Endothelial cell of umbilical vein (primary cell): ENCODE measurements around the gene GPLD1. TPM values are rescaled to one million over a fixed set of nuclear protein-coding genes. Genes with fewer than 3 reads are reported as not detected.

Experiments used
- BruUV-seq: library from RNA; stranded (reverse); fragments of 400-500 nt; replicated peaks from 2 replicates; lab custom pipeline; 2021; lab: Mats Ljungman, UMichigan
- CTCF ChIA-PET: fragments of 300-600, 350-600 bp; sonication (Branson Sonifier 250); formaldehyde crosslinking; loops from one replicate; lab custom pipeline; 2021; ENCODE audit warnings: antibody characterized with exemption, inconsistent platforms; lab: Charles Lee
- POLR2A ChIA-PET: fragments of 300-600, 350-600 bp; sonication (Branson Sonifier 250); formaldehyde crosslinking; loops from one replicate; lab custom pipeline; 2021; ENCODE audit warnings: antibody characterized with exemption, inconsistent platforms; lab: Charles Lee
- DNase-seq: peaks from one replicate; pipeline ENCODE4 v3.0.0-alpha.2; 2011; ENCODE audit warnings: low read depth, low spot score
- FAIRE-seq: peaks from 2 replicates; lab custom pipeline; 2011; peaks lifted over from hg19 to GRCh38; lab: Jason Lieb, UNC
- H2AFZ ChIP-seq: 2 replicates; pipeline ENCODE4 v1.6.0; 2012; ENCODE audit warnings: low read depth, low read length, control low read depth, inconsistent platforms
- H3K27ac ChIP-seq: 2 replicates; pipeline ENCODE4 v1.5.1; 2011; ENCODE audit warnings: low read depth, mild to moderate bottlenecking, control low read depth, low read length, moderate library complexity; ENCODE audit not compliant: insufficient read depth
- H3K27me3 ChIP-seq, 2 experiments: 2 replicates each; pipeline versions ENCODE4 v1.6.0 to v1.6.1; 2011; ENCODE audit warnings: low read length in 2 of 2, mixed read lengths in 1 of 2; ENCODE audit not compliant: control insufficient read depth in 2 of 2, insufficient read depth in 2 of 2
- H3K36me3 ChIP-seq, 2 experiments: 2 replicates in 1 of 2; 3 replicates in 1 of 2; pipeline ENCODE4 v1.5.1; 2011; ENCODE audit warnings: low read length in 2 of 2, mild to moderate bottlenecking in 1 of 2, moderate library complexity in 1 of 2; ENCODE audit not compliant: control insufficient read depth in 2 of 2, insufficient read depth in 2 of 2; ENCODE audit errors: extremely low read depth in 1 of 2
- H3K4me1 ChIP-seq: 3 replicates; pipeline ENCODE4 v1.5.1; 2011; ENCODE audit warnings: mild to moderate bottlenecking, low read length; ENCODE audit not compliant: control insufficient read depth, insufficient read depth; ENCODE audit errors: extremely low read depth
- H3K4me2 ChIP-seq: 2 replicates; pipeline ENCODE4 v1.6.1; 2011; ENCODE audit warnings: low read length, control low read depth, mixed read lengths; ENCODE audit not compliant: insufficient read depth
- H3K4me3 ChIP-seq, 3 experiments: fragments of 200-600 bp in 1 of 3; sonication (generic), shearing (Covaris generic) in 1 of 3; replicated peaks in 1 of 3; 2 replicates each; pipeline ENCODE4 v1.5.1; 2011 to 2016; ENCODE audit warnings: control low read depth in 3 of 3, low read length in 3 of 3, mild to moderate bottlenecking in 2 of 3, inconsistent platforms in 1 of 3, low read depth in 1 of 3, moderate library complexity in 1 of 3; ENCODE audit not compliant: insufficient read depth in 1 of 3
- H3K79me2 ChIP-seq: 2 replicates; pipeline ENCODE4 v1.6.0; 2012; ENCODE audit warnings: low read length, inconsistent platforms; ENCODE audit not compliant: control insufficient read depth, insufficient read depth
- H3K9ac ChIP-seq: replicated peaks from 2 replicates; pipeline ENCODE3; 2011; ENCODE audit warnings: low read length, control low read depth; ENCODE audit not compliant: insufficient read depth; ENCODE audit errors: extremely low read depth
- H3K9me1 ChIP-seq: replicated peaks from 3 replicates; pipeline ENCODE4 v1.6.0; 2011; ENCODE audit warnings: mild to moderate bottlenecking, low read length; ENCODE audit not compliant: control insufficient read depth, insufficient read depth; ENCODE audit errors: extremely low read depth
- H3K9me3 ChIP-seq: replicated peaks from 2 replicates; pipeline ENCODE4 v1.5.1; 2012; ENCODE audit warnings: low read length, inconsistent platforms; ENCODE audit not compliant: control insufficient read depth, insufficient read depth
- H4K20me1 ChIP-seq: replicated peaks from 2 replicates; pipeline ENCODE3; 2011; ENCODE audit warnings: mild to moderate bottlenecking, low read length; ENCODE audit not compliant: control insufficient read depth, insufficient read depth; ENCODE audit errors: extremely low read depth
- FOS ChIP-seq: IDR thresholded peaks from 2 replicates; pipeline ENCODE4 v1.6.1; 2011; ENCODE audit warnings: mild to moderate bottlenecking, low read length, moderate library complexity, borderline replicate concordance; ENCODE audit not compliant: insufficient read depth
- GATA2 ChIP-seq: IDR thresholded peaks from 2 replicates; pipeline ENCODE4 v1.7.0; 2011; ENCODE audit warnings: low read depth, mild to moderate bottlenecking, moderate library complexity, mixed read lengths, low read length; ENCODE audit not compliant: insufficient read length, insufficient read depth
- dilution Hi-C: fragments of 300-500 bp; cut with MboI; formaldehyde crosslinking; loops from one replicate; pipeline ENCODE4 v1.15.0; 2019; ENCODE audit warnings: low sequenced_read_pairs; ENCODE audit not compliant: extremely low pct_ligation_motif_present
- intact Hi-C: fragments of 100-400 bp; cut with micrococcal nuclease; formaldehyde crosslinking; loops from one replicate; pipeline ENCODE4 v1.10.0; 2022
- polyA plus RNA-seq, 4 experiments: library from polyadenylated mRNA; depleted of rRNA in 3 of 4; stranded (reverse) in 3 of 4; unstranded in 1 of 4; fragments of >200 nt; gene quantifications; 2 replicates each; pipeline versions ENCODE4 v1.2.1 to v1.2.3, GENCODE V29; 2011 to 2012; ENCODE audit warnings: missing spikeins in 1 of 4
- total RNA-seq: library from RNA; stranded (reverse); gene quantifications from 2 replicates; pipeline ENCODE4 v1.2.3, GENCODE V29; 2021
- TF ChIP-seq, protein P1 (sequence below), 2 donors: IDR thresholded peaks; 1 replicate in 1 of 2; 2 replicates in 1 of 2; pipeline ENCODE4 v1.5.1; 2011; ENCODE audit warnings: low read length in 2 of 2, mild to moderate bottlenecking in 2 of 2, moderate library complexity in 2 of 2, control low read depth in 1 of 2, inconsistent platforms in 1 of 2, low read depth in 1 of 2; ENCODE audit not compliant: insufficient read depth in 1 of 2; ENCODE audit errors: extremely low read depth in 1 of 2
- TF ChIP-seq, protein P2 (sequence below): IDR thresholded peaks from 2 replicates; pipeline ENCODE4 v1.6.1; 2011; ENCODE audit not compliant: insufficient read depth, insufficient read length

GPLD1 gene
- total and polyA plus RNA-seq, 2 donors (not counting 3 experiments of a cell fraction or from before 2014, with no cell fraction given): 0.03 to 0.53 TPM

DNA sequence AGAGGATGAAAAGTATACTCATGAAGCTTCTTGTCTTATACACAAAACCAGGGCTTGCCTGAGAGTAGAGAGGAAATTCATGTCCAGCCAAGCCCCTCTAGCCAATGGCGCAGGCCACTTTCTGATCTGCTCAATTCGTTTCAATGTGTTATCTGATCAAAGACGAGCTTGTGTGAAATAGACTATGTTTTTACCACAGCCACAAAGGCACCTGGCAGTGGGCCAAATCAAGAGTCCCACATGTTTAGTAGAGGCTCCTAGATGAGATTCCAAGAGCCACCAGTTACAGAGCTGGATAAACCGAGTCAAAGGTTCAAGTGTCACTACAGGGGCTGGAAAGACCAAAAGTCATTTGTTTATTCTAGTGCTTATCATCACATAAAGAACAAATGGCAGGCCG, 34.9 kb downstream of the GPLD1 start:
- ChIA-PET POLR2A (no interaction called here), CTCF (no interaction called here)
- no TSS peak for BruUV-seq
- no peaks in the 10 kb centered on the region for H3K79me2 ChIP-seq
- H3K9ac ChIP-seq: no peak overlapping the region
- no peaks in the 10 kb centered on the region for H3K27me3 ChIP-seq
- no peak overlapping the region for H3K4me3 ChIP-seq
- intact Hi-C loops: no loop called here
- no peaks in the 10 kb centered on the region for H4K20me1 ChIP-seq
- no peak overlapping the region for H3K27ac ChIP-seq
- H3K4me2 ChIP-seq: no peak overlapping the region
- TF ChIP-seq, protein P1, sequence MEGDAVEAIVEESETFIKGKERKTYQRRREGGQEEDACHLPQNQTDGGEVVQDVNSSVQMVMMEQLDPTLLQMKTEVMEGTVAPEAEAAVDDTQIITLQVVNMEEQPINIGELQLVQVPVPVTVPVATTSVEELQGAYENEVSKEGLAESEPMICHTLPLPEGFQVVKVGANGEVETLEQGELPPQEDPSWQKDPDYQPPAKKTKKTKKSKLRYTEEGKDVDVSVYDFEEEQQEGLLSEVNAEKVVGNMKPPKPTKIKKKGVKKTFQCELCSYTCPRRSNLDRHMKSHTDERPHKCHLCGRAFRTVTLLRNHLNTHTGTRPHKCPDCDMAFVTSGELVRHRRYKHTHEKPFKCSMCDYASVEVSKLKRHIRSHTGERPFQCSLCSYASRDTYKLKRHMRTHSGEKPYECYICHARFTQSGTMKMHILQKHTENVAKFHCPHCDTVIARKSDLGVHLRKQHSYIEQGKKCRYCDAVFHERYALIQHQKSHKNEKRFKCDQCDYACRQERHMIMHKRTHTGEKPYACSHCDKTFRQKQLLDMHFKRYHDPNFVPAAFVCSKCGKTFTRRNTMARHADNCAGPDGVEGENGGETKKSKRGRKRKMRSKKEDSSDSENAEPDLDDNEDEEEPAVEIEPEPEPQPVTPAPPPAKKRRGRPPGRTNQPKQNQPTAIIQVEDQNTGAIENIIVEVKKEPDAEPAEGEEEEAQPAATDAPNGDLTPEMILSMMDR (IDR thresholded peaks at IDR 0.05; ENCODE audit: extremely low read depth in 1 of 2, insufficient read depth in 1 of 2, low read depth in 1 of 2, low read length in 2 of 2): no peak
- no peak for TF ChIP-seq FOS
- FAIRE-seq (no peak), DNase-seq (no peak)
- H3K4me1 ChIP-seq: no peaks in the 10 kb centered on the region
- H2AFZ ChIP-seq: no peak overlapping the region
- dilution Hi-C loops: no loop called here
- no peaks in the 10 kb centered on the region for H3K36me3 ChIP-seq
- no peaks in the 10 kb centered on the region for H3K9me1 ChIP-seq
- no peaks in the 10 kb centered on the region for H3K9me3 ChIP-seq

DNA sequence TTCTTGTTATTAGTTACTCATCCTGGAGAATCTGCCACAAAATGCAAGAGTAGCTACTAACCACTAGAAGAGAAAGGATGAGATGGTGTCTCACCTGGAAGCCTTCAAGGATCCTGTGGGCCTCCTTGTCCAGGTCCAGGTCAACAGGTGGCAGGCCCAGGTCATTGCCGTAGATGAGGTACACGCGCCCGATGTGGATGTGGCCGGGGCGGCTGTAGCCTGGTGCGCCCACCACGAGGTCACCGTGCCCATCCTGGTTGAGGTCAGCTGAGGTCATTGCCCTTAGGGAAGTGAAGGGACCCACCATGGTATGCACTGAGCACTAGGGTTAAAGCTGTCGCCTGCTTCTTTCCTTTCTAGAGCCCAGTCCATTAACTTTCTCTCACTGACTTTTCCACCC, 35.5 kb downstream of the GPLD1 start:
- Histone ChIP-seq H3K9ac (no peak overlapping the region), H3K36me3 (no peaks in the 10 kb centered on the region), H3K27ac (no peak overlapping the region), H3K9me1 (no peaks in the 10 kb centered on the region), H3K4me1 (no peaks in the 10 kb centered on the region), H3K79me2 (no peaks in the 10 kb centered on the region), H3K27me3 (no peaks in the 10 kb centered on the region), H3K9me3 (no peaks in the 10 kb centered on the region), H2AFZ (no peak overlapping the region), H4K20me1 (no peaks in the 10 kb centered on the region), H3K4me3 (no peak overlapping the region), H3K4me2 (no peak overlapping the region)
- BruUV-seq: no TSS peak
- TF ChIP-seq, protein P1 (IDR thresholded peaks at IDR 0.05; ENCODE audit: extremely low read depth in 1 of 2, insufficient read depth in 1 of 2, low read depth in 1 of 2, low read length in 2 of 2): no peak
- TF ChIP-seq, protein P2, sequence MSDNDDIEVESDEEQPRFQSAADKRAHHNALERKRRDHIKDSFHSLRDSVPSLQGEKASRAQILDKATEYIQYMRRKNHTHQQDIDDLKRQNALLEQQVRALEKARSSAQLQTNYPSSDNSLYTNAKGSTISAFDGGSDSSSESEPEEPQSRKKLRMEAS: no peak
- no peak for TF ChIP-seq GATA2
- intact Hi-C loops (no loop called here), dilution Hi-C loops (no loop called here)
- ChIA-PET CTCF (no interaction called here), POLR2A (no interaction called here)
- DNase-seq: no peak
- no peak for FAIRE-seq
